Pancreas (tissue), 10 donors: Measurements from ENCODE around the gene FAM43B. TPM values are rescaled to one million over a fixed set of nuclear protein-coding genes. Genes with fewer than 3 reads are reported as not detected.
A peak's percentile ranks its signal among the peaks of the same experiment; 100 is the strongest.

ENCODE experiments used
- ATAC-seq, 4 donors: fragments of 200-7000 bp; cut with Tn5 transposase; one replicate each; pipeline versions ENCODE4 v1.8.0 to v1.9.1; 2020; ENCODE audit warnings: mild to moderate bottlenecking in 4 of 4, moderate library complexity in 4 of 4
- DNase-seq, 6 donors: peaks; one replicate each; pipeline ENCODE4 v3.0.0-alpha.2; 2020
- FAIRE-seq: peaks from 2 replicates; lab custom pipeline; 2012; peaks lifted over from hg19 to GRCh38; lab: Jason Lieb, UNC
- H3K27ac ChIP-seq, 4 donors: fragments of 200-600 bp; sonication (generic); 1 replicate in 3 of 4; 2 replicates in 1 of 4; pipeline versions ENCODE4 v1.5.0 to v1.8.0; 2020
- H3K27me3 ChIP-seq, 4 donors: fragments of 200-600 bp; one replicate each; pipeline ENCODE4 v1.8.0; 2021
- H3K36me3 ChIP-seq, 3 donors: fragments of 200-600 bp; sonication (generic) in 1 of 3; one replicate each; pipeline versions ENCODE4 v1.5.0 to v1.8.0; 2020 to 2021
- H3K4me1 ChIP-seq, 3 donors: fragments of 200-600 bp; one replicate each; pipeline ENCODE4 v1.8.0; 2021
- H3K4me3 ChIP-seq, 4 donors: fragments of 200-600 bp; sonication (generic) in 2 of 4; one replicate each; pipeline versions ENCODE4 v1.5.0 to v1.8.0; 2020 to 2021
- H3K9me3 ChIP-seq, 4 donors: fragments of 200-600 bp; one replicate each; pipeline ENCODE4 v1.8.0; 2021
- CTCF ChIP-seq, 4 donors: fragments of 200-600 bp; sonication (generic) in 3 of 4; IDR thresholded peaks; one replicate each; pipeline versions ENCODE4 v1.5.0 to v1.8.0; 2021; ENCODE audit warnings: antibody characterized with exemption in 4 of 4
- WGBS, 2 donors: extraction: QIAGEN DNeasy Blood & Tissue Kit; methylation state at CpG; one replicate each; pipeline ENCODE4 v1.1.7; 2013; 5-methylcytosine and 5-hydroxymethylcytosine counted together
- intact Hi-C, 3 donors: fragments of 100-400 bp; cut with DNase I; formaldehyde crosslinking; loops; one replicate each; pipeline versions ENCODE4 v1.11.1 to v1.14.2; 2022
- polyA plus RNA-seq, 2 donors: library from polyadenylated mRNA; stranded (reverse); fragments of 200-250 nt; gene quantifications; one replicate each; pipeline ENCODE4 v1.2.3, GENCODE V29; 2013
- total RNA-seq, 6 donors: library from RNA; stranded (reverse); fragmentation: NEBNext Ultra II Directional in 4 of 6; extraction: Animal tissue kit (Norgen Biotek cat#: 25700) in 4 of 6; gene quantifications; one replicate each; pipeline versions ENCODE4 v1.2.1 to v1.2.4, GENCODE V29; 2021 to 2023
- donor health status: healthy with polysubstance abuse.
- donor health status: DM: no; HTN: no; CAD: no; lungs with moderate emphysema.
- donor health status: DM: no; HTN: no; CAD: no.
- donor health status: control.
- donor health status: control.
- donor health status: Bipolar disorder and iron deficiency.
- donor health status: DM: yes; HTN: yes; CAD: no.
- donor health status: DM: no; HTN: no; CAD: no.
- donor health status: DM: no; HTN: no; CAD: no.
- donor health status: DM: yes; HTN: yes; CAD: no.

FAM43B gene
- total and polyA plus RNA-seq, 8 donors, result 0.14 to 0.72 (median 0.28) TPM; not detected in 1

DNA sequence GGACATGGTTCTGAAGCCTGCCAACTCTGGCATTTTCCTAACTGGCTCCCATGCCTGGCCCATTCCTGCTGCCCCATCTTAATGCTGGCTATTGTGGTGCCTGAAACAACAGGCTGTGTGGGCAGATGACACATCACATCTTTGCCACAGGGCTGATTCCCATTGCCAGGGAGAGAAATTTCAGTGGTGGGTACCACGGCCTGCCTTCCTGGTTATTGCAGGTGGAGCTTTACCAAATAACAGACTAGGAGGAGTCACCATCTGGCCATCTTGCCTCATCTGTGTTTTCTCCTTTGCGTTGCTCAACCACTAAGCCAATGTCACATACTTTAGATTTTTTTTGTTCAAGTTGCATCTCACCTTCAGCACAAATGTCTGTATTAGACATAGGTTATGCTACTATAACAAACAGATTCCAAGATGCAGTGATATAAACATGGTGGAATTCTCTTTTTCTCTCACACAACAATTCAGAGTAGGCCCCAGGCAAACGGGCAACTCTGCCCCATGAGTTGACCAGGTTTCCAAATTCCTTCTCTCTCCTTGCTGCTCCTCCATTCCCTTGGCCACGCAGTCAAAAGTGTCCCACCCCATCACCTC is 50.6 kb downstream of the FAM43B start:
- no peak for TF ChIP-seq CTCF (IDR thresholded peaks at IDR 0.05)
- H3K27me3 ChIP-seq, result no peaks in the 10 kb centered on the region
- WGBS, 2 donors, result 74 to 80% methylated on average over 4 of the region's 4 CpGs
- intact Hi-C loops, result no loop called here
- H3K36me3 ChIP-seq, result no peaks in the 10 kb centered on the region
- H3K4me1 ChIP-seq, result no peaks in the 10 kb centered on the region
- FAIRE-seq (no peak), ATAC-seq (no peak), DNase-seq (no peak)
- no peak overlapping the region for H3K27ac ChIP-seq
- H3K9me3 ChIP-seq, result no peaks in the 10 kb centered on the region
- no peak overlapping the region for H3K4me3 ChIP-seq

DNA sequence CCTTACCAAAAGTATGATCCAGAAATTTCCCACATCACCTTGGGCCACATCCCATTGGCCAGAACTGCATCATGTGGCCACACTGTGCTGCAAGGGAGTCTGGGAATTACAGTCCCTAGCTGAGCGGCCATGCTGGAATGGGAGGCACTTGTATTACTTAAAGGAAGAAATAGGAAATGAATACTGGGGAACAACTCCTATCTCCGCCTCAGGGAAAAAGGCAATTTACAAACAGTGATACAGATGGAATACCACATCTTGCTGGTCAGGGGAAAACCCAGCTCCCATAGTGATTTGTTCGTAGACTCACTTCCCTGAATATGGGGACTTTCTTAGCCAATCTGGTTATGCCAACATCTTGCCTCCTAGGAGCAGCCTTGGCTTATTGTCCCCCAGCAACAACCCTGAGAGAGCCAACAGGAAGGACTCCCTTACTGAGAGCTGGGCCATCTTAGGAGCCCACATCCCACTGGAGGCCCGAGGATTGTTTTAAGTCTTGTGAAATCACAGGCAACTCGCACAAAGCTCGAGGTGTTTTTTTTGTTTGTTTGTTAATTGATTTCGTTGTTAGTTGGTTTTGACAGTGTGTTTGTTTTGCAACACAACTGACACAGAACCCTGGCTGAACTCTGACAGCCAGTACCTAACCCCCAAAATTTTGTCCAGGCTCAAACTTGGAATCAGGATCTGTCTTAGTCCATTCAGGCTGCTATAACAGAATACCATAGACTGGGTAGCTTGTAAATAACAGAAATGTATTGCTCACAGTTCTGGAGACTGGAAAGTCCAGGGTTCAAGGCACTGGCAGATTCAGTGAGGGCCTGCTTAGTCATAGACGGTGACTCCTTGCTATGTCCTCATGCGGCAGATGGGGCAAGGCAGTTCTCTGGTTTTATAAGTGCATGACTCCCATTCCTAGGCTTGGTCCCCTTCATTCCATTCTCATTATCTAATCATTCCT is 51.4 kb downstream of the FAM43B start:
- no peak for TF ChIP-seq CTCF (IDR thresholded peaks at IDR 0.05)
- FAIRE-seq (no peak), ATAC-seq (peak in 1 of 4 donors; percentile 37), DNase-seq (no peak)
- 74 to 82% methylated on average over 9 of the region's 9 CpGs for WGBS, 2 donors
- Histone ChIP-seq H3K9me3 (no peaks in the 10 kb centered on the region), H3K27me3 (no peaks in the 10 kb centered on the region), H3K27ac (no peak overlapping the region), H3K4me1 (no peaks in the 10 kb centered on the region), H3K4me3 (no peak overlapping the region), H3K36me3 (no peaks in the 10 kb centered on the region)
- intact Hi-C loops, result no loop called here

Other genes starting within 250 kb of the FAM43B start
- gene CAMK2N1, start 66.4 kb upstream of the FAM43B start, total RNA-seq, result 1 to 10 TPM; 3.4 to 9.3 (median 5.5) TPM
- 10 to 100 TPM in 1 of 2 donors, 1 to 10 TPM in 1; 6.8 to 40.7 TPM for gene CAMK2N1, start 66.4 kb upstream of the FAM43B start, polyA plus RNA-seq
- 10 to 100 TPM in 5 of 6 donors, 1 to 10 TPM in 1; 9.9 to 16.5 (median 12.2) TPM for gene MUL1, start 44.4 kb upstream of the FAM43B start, total RNA-seq
- gene MUL1, start 44.4 kb upstream of the FAM43B start, polyA plus RNA-seq, result 10 to 100 TPM in 1 of 2 donors, 1 to 10 TPM in 1; 3.5 to 10.6 TPM
- gene CDA, start 36.5 kb downstream of the FAM43B start, total RNA-seq, result 1 to 10 TPM in 1 of 6 donors, under 1 TPM in 4, not detected in 1; 0.16 to 1.0 (median 0.41) TPM
- gene CDA, start 36.5 kb downstream of the FAM43B start, polyA plus RNA-seq, result 1 to 10 TPM in 1 of 2 donors, under 1 TPM in 1; 0.92 to 1.2 TPM
- 10 to 100 TPM; 15.6 to 33.4 (median 27.7) TPM for gene PINK1, start 80.9 kb downstream of the FAM43B start, total RNA-seq
- gene PINK1, start 80.9 kb downstream of the FAM43B start, polyA plus RNA-seq, result 10 to 100 TPM; 28.5 to 38.0 TPM
- gene DDOST, start 108.8 kb downstream of the FAM43B start, total RNA-seq, result 100 to 1,000 TPM; 112 to 190 (median 141) TPM
- gene DDOST, start 108.8 kb downstream of the FAM43B start, polyA plus RNA-seq, result 100 to 1,000 TPM in 1 of 2 donors, 10 to 100 TPM in 1; 98.2 to 127 TPM
- gene KIF17, start 165.4 kb downstream of the FAM43B start, total RNA-seq, result under 1 TPM; 0.20 to 0.76 (median 0.61) TPM
- 1 to 10 TPM in 1 of 2 donors, under 1 TPM in 1; 0.87 to 1.1 TPM for gene KIF17, start 165.4 kb downstream of the FAM43B start, polyA plus RNA-seq
- gene SH2D5, start 180.1 kb downstream of the FAM43B start, total RNA-seq, result under 1 TPM in 2 of 6 donors, not detected in 4; 0.05 to 0.09 TPM
- under 1 TPM in 1 of 2 donors, not detected in 1; 0.27 TPM for gene SH2D5, start 180.1 kb downstream of the FAM43B start, polyA plus RNA-seq
- gene HP1BP3, start 234.7 kb downstream of the FAM43B start, total RNA-seq, result 100 to 1,000 TPM in 1 of 6 donors, 10 to 100 TPM in 5; 57.6 to 138 (median 68.0) TPM
- gene HP1BP3, start 234.7 kb downstream of the FAM43B start, polyA plus RNA-seq, result 10 to 100 TPM; 48.0 to 68.8 TPM